ENCODE data around the gene KRT33B.

- no peak for TF ChIP-seq SUZ12 (IDR thresholded peaks at IDR 0.05; ENCODE audit: extremely low read depth, insufficient read depth, insufficient read length)
- no peak for TF ChIP-seq ZNF274 (IDR thresholded peaks at IDR 0.05; ENCODE audit: low read depth, low read length)
- TF ChIP-seq YY1 (IDR thresholded peaks at IDR 0.05; ENCODE audit: insufficient read depth, insufficient read length) = no peak
These were observed 44.0 kb downstream of the KRT33B start for GRCh38 chr17:41325611-41326010.
